ENCODE results near the gene AGBL1. TPM values are rescaled to one million over a fixed set of nuclear protein-coding genes. Genes with fewer than 3 reads are reported as not detected.

Gene AGBL1
- total and polyA plus RNA-seq, 2 donors = under 0.01 to 0.02 TPM

- no peaks in the 10 kb centered on the region for H3K36me3 ChIP-seq (ENCODE audit: control insufficient read depth in 2 of 2, insufficient read depth in 2 of 2, low read length in 1 of 2)
- no peak overlapping the region for H3K4me3 ChIP-seq (ENCODE audit: low read length in 2 of 2)
- no peak for DNase-seq (ENCODE audit: low read depth in 6 of 9, low spot score in 9 of 9)
- H3K27me3 ChIP-seq (ENCODE audit: control insufficient read depth in 2 of 2, insufficient read depth in 1 of 2, low read length in 1 of 2) = no peaks in the 10 kb centered on the region
- 73% methylated on average over 4 of the region's 4 CpGs for WGBS
- H3K9me3 ChIP-seq (ENCODE audit: control insufficient read depth in 2 of 2, insufficient read depth in 1 of 2, low read length in 1 of 2) = peaks cover 0 to 4% of the 10 kb centered on the region in 2 donors
- no peaks in the 10 kb centered on the region for H3K4me1 ChIP-seq (ENCODE audit: control insufficient read depth in 2 of 2, insufficient read depth in 2 of 2, low read length in 2 of 2)
- H3K27ac ChIP-seq (ENCODE audit: low read depth in 1 of 2, low read length in 1 of 2) = no peak overlapping the region
Measured at GRCh38 chr15:86312486-86312885, 232.8 kb downstream of the AGBL1 start.

- no peaks in the 10 kb centered on the region for H3K27me3 ChIP-seq (ENCODE audit: control insufficient read depth in 2 of 2, insufficient read depth in 1 of 2, low read length in 1 of 2)
- DNase-seq (ENCODE audit: low read depth in 6 of 9, low spot score in 9 of 9) = no peak
- H3K9me3 ChIP-seq (ENCODE audit: control insufficient read depth in 2 of 2, insufficient read depth in 1 of 2, low read length in 1 of 2) = no peaks in the 10 kb centered on the region
- WGBS = 30% methylated on average over 8 of the region's 8 CpGs
- H3K36me3 ChIP-seq (ENCODE audit: control insufficient read depth in 2 of 2, insufficient read depth in 2 of 2, low read length in 1 of 2) = no peaks in the 10 kb centered on the region
- H3K27ac ChIP-seq (ENCODE audit: low read depth in 1 of 2, low read length in 1 of 2) = no peak overlapping the region
- no peaks in the 10 kb centered on the region for H3K4me1 ChIP-seq (ENCODE audit: control insufficient read depth in 2 of 2, insufficient read depth in 2 of 2, low read length in 2 of 2)
- no peak overlapping the region for H3K4me3 ChIP-seq (ENCODE audit: low read length in 2 of 2)
Measured at GRCh38 chr15:86316216-86316615, 236.5 kb downstream of the AGBL1 start.

GRCh38 chr15:86316726-86317383 is 237.2 kb downstream of the AGBL1 start:
- DNase-seq (ENCODE audit: low read depth in 6 of 9, low spot score in 9 of 9) = no peak
- H3K36me3 ChIP-seq (ENCODE audit: control insufficient read depth in 2 of 2, insufficient read depth in 2 of 2, low read length in 1 of 2) = no peaks in the 10 kb centered on the region
- no peak overlapping the region for H3K4me3 ChIP-seq (ENCODE audit: low read length in 2 of 2)
- H3K27ac ChIP-seq (ENCODE audit: low read depth in 1 of 2, low read length in 1 of 2) = no peak overlapping the region
- 27% methylated on average over 6 of the region's 6 CpGs for WGBS
- no peaks in the 10 kb centered on the region for H3K4me1 ChIP-seq (ENCODE audit: control insufficient read depth in 2 of 2, insufficient read depth in 2 of 2, low read length in 2 of 2)
- no peaks in the 10 kb centered on the region for H3K9me3 ChIP-seq (ENCODE audit: control insufficient read depth in 2 of 2, insufficient read depth in 1 of 2, low read length in 1 of 2)
- no peaks in the 10 kb centered on the region for H3K27me3 ChIP-seq (ENCODE audit: control insufficient read depth in 2 of 2, insufficient read depth in 1 of 2, low read length in 1 of 2)

DNA sequence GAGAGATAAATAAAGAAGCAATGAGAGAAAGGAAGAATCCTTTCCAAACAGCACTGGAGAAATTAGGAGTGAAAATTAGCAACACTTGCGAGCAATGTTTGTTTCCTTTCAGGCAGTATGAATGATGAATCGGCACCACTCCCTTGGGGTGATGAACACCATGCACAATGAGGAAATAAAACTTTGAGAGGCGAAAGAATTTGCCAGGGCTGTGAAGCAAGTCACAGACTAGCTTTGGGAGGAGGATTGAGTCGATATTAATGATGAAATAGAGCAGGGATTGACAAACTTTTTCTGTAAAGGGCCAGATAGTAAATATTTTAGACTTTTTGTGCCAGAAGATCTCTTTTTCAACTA is 237.7 kb downstream of the AGBL1 start:
- Histone ChIP-seq H3K4me3 (ENCODE audit: low read length in 2 of 2) (no peak overlapping the region), H3K9me3 (ENCODE audit: control insufficient read depth in 2 of 2, insufficient read depth in 1 of 2, low read length in 1 of 2) (no peaks in the 10 kb centered on the region), H3K4me1 (ENCODE audit: control insufficient read depth in 2 of 2, insufficient read depth in 2 of 2, low read length in 2 of 2) (no peaks in the 10 kb centered on the region), H3K27ac (ENCODE audit: low read depth in 1 of 2, low read length in 1 of 2) (no peak overlapping the region), H3K36me3 (ENCODE audit: control insufficient read depth in 2 of 2, insufficient read depth in 2 of 2, low read length in 1 of 2) (no peaks in the 10 kb centered on the region), H3K27me3 (ENCODE audit: control insufficient read depth in 2 of 2, insufficient read depth in 1 of 2, low read length in 1 of 2) (no peaks in the 10 kb centered on the region)
- WGBS = 69% methylated on average over 4 of the region's 4 CpGs
- DNase-seq (ENCODE audit: low read depth in 6 of 9, low spot score in 9 of 9) = no peak

- WGBS = 88% methylated on average over 1 of the region's 1 CpG
- no peak for DNase-seq (ENCODE audit: low read depth in 6 of 9, low spot score in 9 of 9)
- no peaks in the 10 kb centered on the region for H3K9me3 ChIP-seq (ENCODE audit: control insufficient read depth in 2 of 2, insufficient read depth in 1 of 2, low read length in 1 of 2)
Measured at GRCh38 chr15:86322629-86323028, 243.0 kb downstream of the AGBL1 start.

DNA sequence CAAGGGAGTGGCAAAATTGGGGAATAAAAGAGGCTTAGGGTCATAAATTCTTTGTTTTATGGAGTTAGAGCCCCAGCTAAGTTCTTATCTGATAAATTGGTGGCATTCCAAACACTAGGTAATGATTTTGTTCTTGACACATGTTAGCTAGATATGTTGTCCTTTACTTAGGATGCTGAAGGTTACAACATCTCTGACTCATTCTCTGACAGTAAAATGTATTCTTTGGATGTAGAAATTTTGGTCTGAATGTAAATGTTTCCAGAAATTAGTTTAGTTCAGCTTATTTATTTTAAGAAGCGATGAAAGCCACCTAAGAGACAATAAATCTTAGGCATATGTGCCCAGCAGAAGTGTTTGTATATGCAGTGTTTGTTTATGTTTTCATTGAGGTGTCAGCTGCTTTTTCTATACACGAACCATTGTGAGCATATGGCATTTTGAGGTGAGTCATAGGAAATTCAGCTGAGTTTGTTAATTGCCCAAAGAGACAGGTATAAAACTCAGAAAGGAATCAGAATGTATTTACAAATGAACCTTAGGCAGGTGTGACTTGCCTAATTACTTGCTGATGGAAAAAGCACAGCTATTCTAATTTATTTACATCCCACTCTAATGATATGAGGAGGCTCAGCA is 247.7 kb downstream of the AGBL1 start:
- Histone ChIP-seq H3K4me3 (ENCODE audit: low read length in 2 of 2) (no peak overlapping the region), H3K27me3 (ENCODE audit: control insufficient read depth in 2 of 2, insufficient read depth in 1 of 2, low read length in 1 of 2) (no peaks in the 10 kb centered on the region), H3K27ac (ENCODE audit: low read depth in 1 of 2, low read length in 1 of 2) (no peak overlapping the region), H3K9me3 (ENCODE audit: control insufficient read depth in 2 of 2, insufficient read depth in 1 of 2, low read length in 1 of 2) (peaks cover 3 to 17% of the 10 kb centered on the region in 2 donors), H3K36me3 (ENCODE audit: control insufficient read depth in 2 of 2, insufficient read depth in 2 of 2, low read length in 1 of 2) (no peaks in the 10 kb centered on the region), H3K4me1 (ENCODE audit: control insufficient read depth in 2 of 2, insufficient read depth in 2 of 2, low read length in 2 of 2) (no peaks in the 10 kb centered on the region)
- WGBS = 47% methylated on average over 2 of the region's 2 CpGs
- no peak for DNase-seq (ENCODE audit: low read depth in 6 of 9, low spot score in 9 of 9)

More at GRCh38 chr15:86322629-86323028, 243.0 kb downstream of the AGBL1 start:
- no peaks in the 10 kb centered on the region for H3K4me1 ChIP-seq (ENCODE audit: control insufficient read depth in 2 of 2, insufficient read depth in 2 of 2, low read length in 2 of 2)
- H3K36me3 ChIP-seq (ENCODE audit: control insufficient read depth in 2 of 2, insufficient read depth in 2 of 2, low read length in 1 of 2) = no peaks in the 10 kb centered on the region
- no peak overlapping the region for H3K4me3 ChIP-seq (ENCODE audit: low read length in 2 of 2)
- H3K27ac ChIP-seq (ENCODE audit: low read depth in 1 of 2, low read length in 1 of 2) = no peak overlapping the region
- H3K27me3 ChIP-seq (ENCODE audit: control insufficient read depth in 2 of 2, insufficient read depth in 1 of 2, low read length in 1 of 2) = no peaks in the 10 kb centered on the region

DNA sequence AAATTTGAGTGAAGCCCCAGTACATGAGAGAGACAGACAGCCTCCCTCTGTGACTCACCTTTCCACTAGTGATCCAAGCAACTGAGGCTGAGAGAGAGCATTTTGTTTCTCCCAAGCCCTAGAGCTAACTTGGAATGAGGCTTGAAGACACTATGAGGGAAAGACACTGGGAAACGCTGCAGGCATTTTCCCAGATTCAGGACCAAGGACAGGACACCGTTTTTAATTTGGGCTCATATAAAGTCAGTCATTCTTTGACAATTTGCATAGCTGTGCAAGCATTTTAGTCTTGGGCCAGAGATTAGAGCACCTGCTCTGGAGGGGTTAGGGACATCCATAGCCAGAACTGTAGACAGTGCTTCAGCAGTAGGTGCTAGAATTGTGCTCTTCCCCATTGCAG is 249.0 kb downstream of the AGBL1 start:
- H3K36me3 ChIP-seq (ENCODE audit: control insufficient read depth in 2 of 2, insufficient read depth in 2 of 2, low read length in 1 of 2) = no peaks in the 10 kb centered on the region
- H3K4me3 ChIP-seq (ENCODE audit: low read length in 2 of 2) = no peak overlapping the region
- no peak overlapping the region for H3K27ac ChIP-seq (ENCODE audit: low read depth in 1 of 2, low read length in 1 of 2)
- no peak for DNase-seq (ENCODE audit: low read depth in 6 of 9, low spot score in 9 of 9)
- no peaks in the 10 kb centered on the region for H3K27me3 ChIP-seq (ENCODE audit: control insufficient read depth in 2 of 2, insufficient read depth in 1 of 2, low read length in 1 of 2)
- H3K9me3 ChIP-seq (ENCODE audit: control insufficient read depth in 2 of 2, insufficient read depth in 1 of 2, low read length in 1 of 2) = peaks cover 3 to 17% of the 10 kb centered on the region in 2 donors
- no peaks in the 10 kb centered on the region for H3K4me1 ChIP-seq (ENCODE audit: control insufficient read depth in 2 of 2, insufficient read depth in 2 of 2, low read length in 2 of 2)
- WGBS = 90% methylated on average over 2 of the region's 2 CpGs

- DNase-seq (ENCODE audit: low read depth in 6 of 9, low spot score in 9 of 9) = no peak
- H3K4me1 ChIP-seq (ENCODE audit: control insufficient read depth in 2 of 2, insufficient read depth in 2 of 2, low read length in 2 of 2) = no peaks in the 10 kb centered on the region
- H3K36me3 ChIP-seq (ENCODE audit: control insufficient read depth in 2 of 2, insufficient read depth in 2 of 2, low read length in 1 of 2) = no peaks in the 10 kb centered on the region
- WGBS = 98% methylated on average over 3 of the region's 3 CpGs
- no peaks in the 10 kb centered on the region for H3K27me3 ChIP-seq (ENCODE audit: control insufficient read depth in 2 of 2, insufficient read depth in 1 of 2, low read length in 1 of 2)
- no peak overlapping the region for H3K4me3 ChIP-seq (ENCODE audit: low read length in 2 of 2)
- H3K27ac ChIP-seq (ENCODE audit: low read depth in 1 of 2, low read length in 1 of 2) = no peak overlapping the region
- H3K9me3 ChIP-seq (ENCODE audit: control insufficient read depth in 2 of 2, insufficient read depth in 1 of 2, low read length in 1 of 2) = peaks cover 3 to 17% of the 10 kb centered on the region in 2 donors
Measured at GRCh38 chr15:86329311-86330013, 249.8 kb downstream of the AGBL1 start.

- no peak overlapping the region for H3K27ac ChIP-seq (ENCODE audit: low read depth in 1 of 2, low read length in 1 of 2)
- H3K27me3 ChIP-seq (ENCODE audit: control insufficient read depth in 2 of 2, insufficient read depth in 1 of 2, low read length in 1 of 2) = no peaks in the 10 kb centered on the region
- H3K9me3 ChIP-seq (ENCODE audit: control insufficient read depth in 2 of 2, insufficient read depth in 1 of 2, low read length in 1 of 2) = peaks cover 3 to 14% of the 10 kb centered on the region in 2 donors
- DNase-seq (ENCODE audit: low read depth in 6 of 9, low spot score in 9 of 9) = no peak
- H3K4me1 ChIP-seq (ENCODE audit: control insufficient read depth in 2 of 2, insufficient read depth in 2 of 2, low read length in 2 of 2) = no peaks in the 10 kb centered on the region
- no peak overlapping the region for H3K4me3 ChIP-seq (ENCODE audit: low read length in 2 of 2)
- H3K36me3 ChIP-seq (ENCODE audit: control insufficient read depth in 2 of 2, insufficient read depth in 2 of 2, low read length in 1 of 2) = no peaks in the 10 kb centered on the region
Measured at GRCh38 chr15:86333819-86334218, 254.1 kb downstream of the AGBL1 start.
